ENCODE measurements around the gene RFX2.

Gene RFX2

DNA sequence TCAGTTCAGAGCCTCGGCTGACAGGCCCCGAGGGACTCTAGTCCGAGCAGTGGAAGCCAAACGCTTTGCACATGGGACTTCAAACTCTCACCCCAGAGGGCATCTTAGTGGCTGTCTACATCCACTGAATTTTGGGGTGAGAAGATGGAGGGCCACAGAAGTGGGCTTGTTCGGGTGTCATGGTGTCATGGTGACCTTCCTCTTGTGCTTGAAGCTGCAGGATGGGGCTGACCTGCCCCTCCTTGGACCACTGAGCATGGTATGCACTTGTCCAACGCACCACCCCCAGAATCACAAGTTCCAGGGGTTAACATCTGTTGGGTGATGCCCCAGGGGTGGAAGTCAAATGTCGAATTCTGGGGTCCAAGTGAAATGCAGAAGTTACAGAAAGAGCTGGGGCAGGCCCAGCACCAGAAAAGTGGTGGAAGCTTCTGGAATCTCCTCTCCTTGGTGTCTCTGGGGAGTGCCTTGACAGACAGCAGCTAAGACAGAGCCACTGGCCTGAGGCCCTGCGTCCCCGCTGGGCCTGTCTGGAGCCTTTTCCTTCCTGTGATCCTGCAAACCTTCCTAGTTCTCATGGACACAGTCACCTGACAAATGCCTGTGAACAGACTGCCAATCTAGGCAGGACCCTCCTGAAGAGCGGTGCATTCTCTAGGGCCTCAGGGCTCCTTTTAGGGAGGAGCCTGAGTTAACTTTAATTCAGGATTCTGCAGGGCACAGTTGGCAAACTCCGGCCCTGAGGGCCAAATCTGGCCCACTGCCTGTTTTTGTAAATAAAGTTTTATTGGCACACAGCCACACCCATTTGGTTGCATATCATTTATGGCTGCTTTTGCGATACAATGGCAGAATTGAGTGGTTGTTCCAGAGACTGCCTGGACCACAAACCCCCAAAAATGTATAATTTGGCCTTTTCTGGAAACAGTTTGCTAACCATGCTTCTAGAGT is 67.2 kb downstream of the RFX2 start:
- in situ Hi-C loops (cut with MboI; ENCODE audit: low sequenced_read_pairs), result no loop called here

DNA sequence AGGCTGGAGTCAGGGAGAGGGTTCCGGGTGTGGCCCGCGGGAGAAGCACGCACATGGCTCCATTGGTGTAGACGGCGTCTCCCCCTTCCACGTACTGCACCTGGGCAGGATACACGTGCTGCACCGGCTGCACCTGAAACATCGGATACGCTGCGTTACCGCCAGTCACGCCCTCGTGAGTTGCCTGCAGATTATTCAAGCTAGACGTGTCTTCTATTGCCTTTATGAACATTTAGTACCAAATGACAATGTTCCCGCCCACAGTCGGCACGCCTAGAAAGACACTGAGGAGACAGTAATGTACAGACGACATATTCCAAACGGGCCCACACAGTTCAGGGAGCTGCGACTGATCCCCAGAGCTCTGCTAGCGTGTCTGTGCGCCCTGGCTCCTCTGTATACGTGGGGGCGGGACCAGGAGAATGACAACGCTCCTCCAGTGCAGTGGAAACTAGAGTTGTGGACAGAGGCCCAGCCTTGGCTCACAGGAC is 68.3 kb downstream of the RFX2 start:
- in situ Hi-C loops (cut with MboI; ENCODE audit: low sequenced_read_pairs), result no loop called here

DNA sequence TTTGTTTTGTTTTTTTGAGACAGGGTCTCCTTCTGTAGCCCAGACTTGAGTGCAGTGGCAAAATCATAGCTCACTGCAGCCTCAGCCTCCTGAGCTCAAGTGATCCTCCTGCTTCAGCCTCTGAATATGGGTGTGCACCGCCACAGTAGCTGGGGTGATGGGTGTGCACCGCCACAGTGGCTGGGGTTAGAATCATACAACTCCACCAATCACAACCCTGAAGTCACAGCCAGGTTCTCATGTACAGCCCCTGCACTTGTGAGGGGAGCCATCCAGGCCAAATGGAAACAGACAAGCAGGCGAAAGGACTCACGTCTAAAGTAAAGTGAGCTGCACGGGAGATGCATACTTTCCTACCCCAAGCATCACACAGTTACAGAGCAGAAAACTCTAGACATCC is 69.2 kb downstream of the RFX2 start:
- in situ Hi-C loops (cut with MboI; ENCODE audit: low sequenced_read_pairs), result no loop called here

DNA sequence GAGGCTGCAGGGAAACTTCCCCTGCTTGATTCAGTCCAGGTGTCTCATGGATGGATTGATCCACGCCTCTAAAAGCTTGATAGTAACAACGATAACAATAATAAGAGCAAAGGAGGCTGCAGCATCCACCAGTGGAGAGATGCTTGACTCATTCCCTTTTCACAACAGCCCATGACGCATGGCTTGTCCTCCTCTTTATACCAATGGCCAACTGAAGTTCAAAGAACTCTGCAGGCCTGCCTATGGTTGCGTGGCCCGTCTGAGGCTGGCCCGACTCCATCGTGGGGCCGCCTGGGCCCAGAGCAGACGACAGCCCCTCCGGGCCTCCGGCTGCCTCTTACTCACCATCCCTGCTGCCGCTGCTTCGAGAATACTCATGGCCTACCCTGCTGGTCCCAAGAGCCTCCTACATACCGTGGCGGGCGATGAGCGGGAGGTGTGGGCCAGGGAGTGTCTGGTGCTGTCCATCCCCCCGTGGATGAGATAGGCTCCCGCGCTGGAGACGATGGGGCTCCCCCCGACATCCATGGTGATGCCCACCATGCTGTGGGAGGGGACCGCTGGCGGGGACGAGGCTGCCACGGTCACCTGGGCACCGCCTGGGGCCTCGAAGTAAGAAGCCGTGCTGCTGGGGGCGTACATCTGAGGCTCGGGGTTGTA is 70.6 kb downstream of the RFX2 start:
- in situ Hi-C loops (cut with MboI; ENCODE audit: low sequenced_read_pairs), result no loop called here

DNA sequence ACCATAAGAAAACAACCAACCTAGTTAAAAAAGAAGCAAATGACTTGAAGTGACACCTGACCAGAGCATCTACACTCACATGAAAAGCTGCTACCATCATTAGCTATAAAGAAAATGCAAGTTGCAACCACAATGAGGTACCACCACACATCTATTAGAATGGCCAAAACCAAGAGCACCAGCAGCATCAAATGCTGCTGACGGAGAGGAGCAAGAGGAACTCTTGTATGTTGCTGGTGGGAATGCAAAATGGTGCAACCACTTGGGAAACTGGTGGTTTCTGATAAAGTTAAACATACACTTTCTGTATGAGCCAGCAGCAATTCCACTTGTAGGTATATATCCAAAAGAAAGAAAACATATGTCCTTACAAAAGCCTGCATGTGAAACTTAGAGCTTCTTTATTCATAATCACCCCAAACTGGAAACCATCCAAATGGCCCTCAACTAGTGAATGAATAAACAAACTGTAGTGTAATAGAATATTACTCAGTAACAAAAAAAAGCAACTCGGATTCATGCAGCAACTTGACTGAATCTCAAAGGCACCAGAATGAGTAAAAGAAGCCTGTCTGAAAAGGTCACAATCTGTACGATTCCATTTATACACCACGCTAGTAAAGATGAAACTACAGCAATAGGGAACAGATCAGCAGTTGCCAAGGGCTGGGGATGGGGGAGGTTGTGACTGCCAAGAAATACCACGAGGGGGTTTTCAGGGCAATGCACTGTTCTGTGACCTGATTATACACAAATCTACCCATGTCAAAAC is 71.5 kb downstream of the RFX2 start:
- in situ Hi-C loops (cut with MboI; ENCODE audit: low sequenced_read_pairs), result no loop called here

DNA sequence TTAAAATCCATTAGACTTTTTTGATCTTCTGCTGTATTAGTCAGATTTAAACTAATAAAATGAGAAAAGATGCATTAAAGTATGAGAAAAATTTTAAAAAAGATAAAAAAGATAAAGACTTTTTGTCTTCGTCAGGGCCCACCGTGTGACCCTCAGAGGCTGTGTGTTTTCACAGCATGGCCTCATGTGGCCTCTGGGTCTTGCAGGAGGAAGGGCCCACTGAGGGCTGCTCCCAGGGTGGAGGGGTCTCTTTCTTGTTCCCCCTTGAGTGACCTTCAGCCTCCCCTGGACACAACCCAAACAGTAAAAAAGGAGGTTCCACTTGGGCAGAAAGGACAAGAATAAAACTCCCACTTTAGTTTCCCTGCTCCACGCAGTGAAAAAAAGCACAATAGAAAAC is 75.3 kb downstream of the RFX2 start:
- in situ Hi-C loops (cut with MboI; ENCODE audit: low sequenced_read_pairs), result no loop called here

DNA sequence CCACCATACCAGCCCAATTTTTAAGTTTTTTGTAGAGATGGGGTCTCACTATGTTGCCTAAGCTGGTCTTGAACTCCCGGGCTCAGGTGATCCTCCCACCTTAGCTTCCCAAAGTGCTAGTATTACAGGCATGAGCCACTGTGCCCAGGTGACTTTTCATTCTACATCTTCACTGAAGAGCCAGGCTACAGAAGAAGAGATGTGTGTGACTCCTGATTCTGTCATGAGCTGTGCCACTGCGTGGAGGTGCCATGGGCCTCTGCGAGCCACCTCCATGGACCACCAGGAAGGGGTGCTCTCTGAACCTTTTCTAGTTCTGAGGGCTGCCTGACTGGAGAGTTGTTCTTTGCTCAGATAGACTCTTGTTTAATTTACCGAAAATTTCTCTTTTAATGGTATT is 75.8 kb downstream of the RFX2 start:
- in situ Hi-C loops (cut with MboI; ENCODE audit: low sequenced_read_pairs), result no loop called here

DNA sequence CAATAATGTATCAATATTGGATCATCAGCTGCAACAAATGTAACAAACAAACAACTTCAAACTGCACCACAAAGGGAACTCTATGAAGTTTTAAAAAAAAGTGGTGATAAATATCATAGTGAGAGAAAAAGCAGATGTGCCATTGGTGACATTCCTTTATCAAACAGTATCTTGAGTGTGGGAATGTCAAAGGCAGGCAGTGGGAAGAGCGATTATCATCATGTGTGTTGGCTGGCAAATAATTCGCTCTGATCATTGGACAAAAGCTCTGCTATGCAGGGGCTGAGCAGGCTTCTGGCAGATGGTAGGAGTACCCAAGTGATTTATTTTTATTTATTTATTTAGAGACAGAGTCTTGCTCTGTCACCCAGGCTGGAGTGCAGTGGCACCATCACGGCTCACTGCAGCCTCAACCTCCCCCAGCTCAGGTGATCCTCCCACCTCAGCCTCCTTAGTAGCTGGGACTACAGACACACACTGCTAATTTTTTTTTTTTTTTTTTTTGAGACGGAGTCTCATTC is 76.5 kb downstream of the RFX2 start:
- in situ Hi-C loops (cut with MboI; ENCODE audit: low sequenced_read_pairs), result no loop called here

DNA sequence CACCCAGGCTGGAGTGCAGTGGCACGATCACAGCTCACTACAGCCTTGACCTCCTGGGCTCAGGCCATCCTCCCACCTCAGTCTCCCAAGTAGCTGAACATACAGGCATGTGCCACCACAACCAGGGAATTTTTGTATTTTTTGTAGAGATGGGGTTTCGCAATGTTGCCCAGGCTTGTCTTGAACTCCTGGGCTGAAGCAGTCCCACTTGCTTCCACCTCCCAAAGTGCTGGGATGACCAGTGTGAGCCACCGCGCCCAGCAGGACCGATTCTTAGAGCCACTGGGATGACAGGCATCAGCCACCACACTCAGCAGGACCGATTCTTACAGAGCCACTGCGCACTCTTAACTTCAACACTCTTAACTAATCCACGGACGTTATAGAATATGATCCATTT is 77.5 kb downstream of the RFX2 start:
- in situ Hi-C loops (cut with MboI; ENCODE audit: low sequenced_read_pairs), result no loop called here

DNA sequence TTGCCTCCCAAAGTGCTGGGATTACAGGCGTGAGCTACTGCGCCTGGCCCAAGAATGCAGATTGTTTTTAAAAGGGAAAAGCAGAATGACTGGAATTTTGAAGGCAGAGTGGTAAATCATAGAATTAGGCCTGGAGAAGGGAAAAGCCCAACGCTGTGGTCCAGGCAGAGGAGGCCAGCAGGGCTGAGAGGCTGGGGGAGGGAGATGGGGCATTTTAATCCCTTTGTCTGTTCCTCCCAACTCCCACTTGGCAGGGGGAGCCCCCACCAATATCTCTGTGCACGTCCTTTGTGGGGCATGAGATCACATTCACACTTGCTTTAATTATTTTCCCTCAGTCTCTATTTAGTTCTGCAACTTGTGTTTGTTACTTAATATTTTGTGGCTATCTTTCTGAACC is 77.9 kb downstream of the RFX2 start:
- in situ Hi-C loops (cut with MboI; ENCODE audit: low sequenced_read_pairs), result no loop called here

DNA sequence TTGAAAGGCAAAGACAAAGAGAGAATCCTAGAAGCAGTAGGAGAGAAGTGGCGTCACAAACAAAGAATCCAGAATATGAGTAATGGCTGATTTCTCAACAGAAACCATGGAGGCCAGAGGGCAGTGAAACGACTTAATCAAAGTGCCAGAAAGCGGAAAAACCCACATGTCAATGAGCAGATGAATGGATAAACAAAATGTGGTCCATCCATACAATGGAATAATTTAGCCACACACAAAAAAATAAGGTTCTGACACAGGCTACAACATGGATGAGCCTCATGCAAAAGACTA is 80.1 kb downstream of the RFX2 start:
- in situ Hi-C loops (cut with MboI; ENCODE audit: low sequenced_read_pairs), result no loop called here

DNA sequence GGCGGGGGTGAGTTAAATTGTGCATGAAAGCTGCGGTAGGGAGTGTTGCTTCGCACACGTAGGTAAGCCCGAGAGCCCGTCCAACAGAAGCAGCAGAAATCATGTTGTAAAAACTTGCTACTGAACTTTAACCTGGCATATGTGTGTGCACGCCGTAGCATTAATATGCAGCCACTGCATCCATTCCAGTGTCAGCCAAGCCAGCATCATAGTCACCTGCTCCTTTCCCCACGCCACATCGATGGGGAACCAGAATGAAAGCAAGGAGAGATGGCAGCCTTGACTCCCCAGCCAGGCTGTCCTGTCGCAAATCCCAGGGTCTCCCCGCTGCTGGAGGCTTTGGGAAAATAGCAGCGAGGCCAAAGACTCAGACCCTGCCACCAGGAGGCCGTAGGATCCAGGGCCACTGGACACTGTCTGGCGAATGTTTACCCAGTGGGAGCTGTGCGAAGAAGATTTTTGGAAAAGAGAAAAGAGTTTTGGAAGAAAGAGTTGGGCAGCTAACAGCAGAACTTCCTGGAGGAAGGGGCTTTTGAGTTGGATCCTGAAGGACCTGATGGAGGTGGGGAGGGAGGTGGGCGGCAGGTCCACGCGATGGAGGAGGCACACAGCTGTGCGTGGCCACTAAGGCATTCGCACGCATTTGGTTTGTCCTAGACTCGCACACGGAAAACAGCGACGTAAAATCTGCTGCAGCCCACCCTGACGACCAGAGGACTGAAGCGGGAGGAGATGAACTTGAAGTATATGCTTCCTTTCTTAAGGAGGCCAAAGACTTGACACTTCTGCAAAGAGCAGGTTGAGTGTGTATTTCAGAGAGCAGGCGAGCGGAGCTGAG is 83.7 kb downstream of the RFX2 start:
- in situ Hi-C loops (cut with MboI; ENCODE audit: low sequenced_read_pairs), result loop anchor here (10.0 kb wide), 1 partner anchor 222 kb away; the partner anchor contains the start of gene NRTN

DNA sequence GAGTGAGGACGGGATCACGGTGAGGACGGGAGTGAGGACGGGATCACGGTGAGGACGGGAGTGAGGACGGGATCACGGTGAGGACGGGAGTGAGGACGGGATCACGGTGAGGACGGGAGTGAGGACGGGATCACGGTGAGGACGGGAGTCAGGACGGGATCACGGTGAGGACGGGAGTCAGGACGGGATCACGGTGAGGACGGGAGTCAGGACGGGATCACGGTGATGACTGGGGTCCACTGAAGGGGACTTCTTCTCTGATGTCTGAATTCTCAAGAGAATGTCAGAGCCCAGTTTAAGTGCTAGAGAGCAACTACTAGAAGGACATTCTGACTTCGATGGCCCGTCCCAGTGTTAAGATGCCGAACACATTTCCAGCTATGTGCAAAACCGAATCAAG is 85.5 kb downstream of the RFX2 start:
- in situ Hi-C loops (cut with MboI; ENCODE audit: low sequenced_read_pairs), result loop anchor here (10.0 kb wide), 1 partner anchor 220 kb away; the partner anchor contains the start of gene NRTN

DNA sequence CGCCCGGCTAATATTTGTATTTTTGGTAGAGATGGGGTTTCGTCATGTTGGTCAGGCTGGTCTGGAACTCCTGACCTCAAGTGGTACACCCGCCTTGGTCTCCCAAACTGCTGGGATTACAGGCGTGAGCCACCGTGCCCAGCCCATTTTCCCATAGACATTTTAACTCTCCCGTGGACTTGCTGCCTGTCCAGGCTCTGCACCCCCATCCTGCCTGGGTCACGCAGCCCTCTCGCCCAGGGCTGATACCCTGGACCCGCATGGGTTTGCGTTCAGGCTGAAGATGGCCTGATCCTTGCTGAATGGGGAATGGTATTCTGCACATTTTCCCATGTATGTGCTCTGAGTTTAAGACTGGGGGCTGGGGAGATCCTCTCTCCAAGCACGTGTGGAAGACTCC is 86.4 kb downstream of the RFX2 start:
- in situ Hi-C loops (cut with MboI; ENCODE audit: low sequenced_read_pairs), result loop anchor here (10.0 kb wide), 1 partner anchor 219 kb away; the partner anchor contains the start of gene NRTN

DNA sequence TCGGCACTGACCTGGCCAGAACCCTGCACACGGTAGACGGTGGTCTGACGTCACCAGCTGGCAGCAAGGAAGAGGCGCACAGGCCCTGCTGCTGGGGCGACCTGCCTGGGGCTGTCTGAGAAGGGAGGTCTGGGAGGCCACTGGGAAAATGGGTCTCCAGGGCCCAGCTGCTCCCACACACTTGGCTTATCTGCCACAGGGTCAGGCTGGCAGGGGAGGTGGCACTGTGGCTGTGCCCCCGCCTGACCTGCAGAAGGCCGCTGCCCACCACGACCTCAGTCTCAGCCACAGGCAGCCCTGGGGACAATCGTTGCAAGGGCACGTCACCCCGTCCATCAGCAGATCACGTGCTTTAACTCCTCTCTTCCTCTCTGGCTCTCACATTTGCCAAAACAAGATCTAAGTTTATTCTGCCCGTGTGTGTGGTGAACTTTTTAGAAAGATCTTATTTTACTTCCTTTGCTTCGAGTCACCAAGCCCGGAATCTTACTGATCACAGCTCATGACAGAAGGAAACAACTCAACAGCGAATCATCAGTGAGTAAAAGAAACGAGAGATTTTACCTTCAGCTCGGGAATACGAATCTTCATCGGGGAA is 87.1 kb downstream of the RFX2 start:
- in situ Hi-C loops (cut with MboI; ENCODE audit: low sequenced_read_pairs), result loop anchor here (10.0 kb wide), 1 partner anchor 218 kb away; the partner anchor contains the start of gene NRTN

DNA sequence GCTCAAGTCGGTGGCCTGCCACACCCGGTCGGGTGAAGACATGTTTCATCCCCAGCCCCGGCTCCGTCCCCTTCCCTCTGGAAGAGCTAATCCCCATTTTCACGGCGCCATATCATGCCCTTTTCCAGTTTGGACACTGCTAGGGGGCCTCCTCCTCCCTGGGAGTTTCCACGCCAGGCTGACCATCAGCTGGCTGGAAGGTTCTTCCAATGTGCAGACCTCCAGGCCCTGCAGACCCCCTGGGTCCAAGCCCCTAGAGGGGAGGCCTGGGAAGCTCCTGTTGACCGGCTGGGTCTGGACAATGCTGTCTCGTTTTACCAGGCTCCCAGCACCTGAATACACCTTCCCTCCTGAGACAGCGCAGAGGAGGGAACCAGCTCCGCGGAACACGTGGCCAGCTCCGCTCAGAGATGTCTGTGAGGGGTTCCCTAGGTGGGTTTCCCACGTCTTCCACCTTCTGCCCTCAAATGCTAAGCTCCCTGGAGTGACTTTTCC is 87.7 kb downstream of the RFX2 start:
- in situ Hi-C loops (cut with MboI; ENCODE audit: low sequenced_read_pairs), result loop anchor here (10.0 kb wide), 1 partner anchor 218 kb away; the partner anchor contains the start of gene NRTN

DNA sequence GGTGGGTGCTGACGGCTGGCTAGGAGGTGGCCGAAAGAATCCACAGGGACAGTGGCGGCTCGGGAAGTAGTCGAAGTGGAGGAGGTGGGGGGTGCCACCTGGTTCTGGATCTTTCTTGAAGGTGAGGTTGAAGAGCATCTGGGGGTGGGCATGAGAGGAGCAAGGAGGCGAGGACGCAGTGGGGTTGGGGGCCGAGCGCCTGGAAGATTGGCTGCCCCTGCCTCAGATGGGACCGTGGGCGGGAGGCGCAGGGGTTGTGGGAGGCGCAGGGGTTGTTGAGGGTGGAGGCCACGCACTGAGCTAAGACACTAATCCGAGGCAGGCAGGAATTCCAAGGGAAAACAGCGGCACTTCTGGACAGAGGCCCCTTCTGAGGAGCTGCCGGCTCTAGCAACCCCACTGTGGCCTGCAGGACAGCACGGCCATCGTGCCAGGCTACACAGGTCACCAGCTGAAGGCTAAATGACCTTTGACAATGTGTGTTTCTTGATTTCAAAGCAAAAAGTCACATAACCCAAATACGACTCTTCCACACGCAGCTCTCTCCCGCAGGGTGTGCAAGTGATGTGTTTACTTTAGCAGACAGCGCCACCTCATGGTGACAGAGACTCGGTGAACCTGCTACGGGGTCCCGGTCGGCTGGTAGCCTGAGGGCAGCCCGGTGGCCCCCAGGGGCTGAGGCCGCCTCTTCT is 88.3 kb downstream of the RFX2 start:
- in situ Hi-C loops (cut with MboI; ENCODE audit: low sequenced_read_pairs), result loop anchor here (10.0 kb wide), 1 partner anchor 217 kb away; the partner anchor contains the start of gene NRTN

DNA sequence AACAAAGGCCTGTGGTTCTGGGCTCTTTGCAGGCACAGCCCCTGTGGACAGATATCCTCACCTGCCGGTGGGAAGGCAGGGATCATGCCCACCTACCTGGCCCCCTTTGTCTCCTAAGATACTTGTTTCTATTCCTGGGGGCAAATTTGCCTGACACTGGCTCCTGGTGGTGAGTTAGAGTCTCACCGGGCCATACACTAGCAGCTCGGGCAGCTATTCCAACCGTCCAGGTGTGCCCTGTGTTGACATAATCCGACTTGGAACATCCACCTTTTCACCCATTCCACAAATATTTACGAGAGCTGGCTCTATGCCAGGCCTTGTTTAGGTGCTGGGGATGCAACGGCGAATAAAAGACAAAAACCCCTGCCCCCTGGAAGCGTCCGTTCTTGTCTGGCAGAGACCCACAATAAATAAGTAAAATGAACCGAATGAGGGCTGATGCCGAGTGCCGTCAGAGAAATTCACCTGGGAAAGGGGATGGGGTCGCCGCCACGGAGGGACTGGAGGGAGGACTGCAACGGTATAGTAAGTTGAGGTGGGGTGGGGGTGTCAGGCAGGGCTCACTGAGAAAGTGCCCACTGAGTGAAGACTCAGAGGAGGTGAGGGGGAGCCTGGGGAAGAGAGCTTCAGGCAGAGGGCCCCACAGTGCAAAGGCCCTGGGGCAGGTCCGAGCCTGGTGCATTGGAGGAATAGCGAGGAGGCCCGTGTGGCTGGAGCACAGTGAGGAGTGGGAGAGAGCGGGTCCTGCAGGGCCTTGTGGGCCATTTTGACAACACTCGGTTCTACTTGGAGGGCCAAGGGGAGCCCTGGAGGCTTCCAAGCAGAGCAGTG is 89.1 kb downstream of the RFX2 start:
- in situ Hi-C loops (cut with MboI; ENCODE audit: low sequenced_read_pairs), result loop anchor here (10.0 kb wide), 1 partner anchor 216 kb away; the partner anchor contains the start of gene NRTN

All from HL-60/S4 treated with retinoic acid at 250 ng/mL for 4 days and 3 days (cell line).